B cell (primary cell): Measurements from ENCODE around the gene SFMBT2.

Experiments used
- CTCF ChIP-seq: fragments of 200-600 bp; IDR thresholded peaks from one replicate; pipeline ENCODE4 v1.8.0; 2022; ENCODE audit warnings: antibody characterized with exemption, mild to moderate bottlenecking
- EZH2 ChIP-seq: IDR thresholded peaks from 2 replicates; pipeline ENCODE4 v1.6.1; 2012; ENCODE audit warnings: borderline replicate concordance, low read depth, mild to moderate bottlenecking, moderate library complexity, low read length; ENCODE audit not compliant: insufficient read depth, poor library complexity, severe bottlenecking

GRCh38 chr10:7400068-7400715 is 10.6 kb downstream of the SFMBT2 start:
- TF ChIP-seq CTCF (no peak), EZH2 (no peak)
